ENCODE measurements around the gene MRPL33. TPM values are rescaled to one million over a fixed set of nuclear protein-coding genes. Genes with fewer than 3 reads are reported as not detected.

MRPL33 gene
- 126 TPM for polyA plus RNA-seq
- long read RNA-seq, donor 1, partial matches to known transcripts, result 37 of 96 reads
- long read RNA-seq, donor 1, other reads (novel, unspliced or antisense), result 59 of 96 reads
- long read RNA-seq, donor 2, partial matches to known transcripts, result 19 of 109 reads
- long read RNA-seq, donor 2, other reads (novel, unspliced or antisense), result 88 of 109 reads
- long read RNA-seq, donor 3, result 0 reads
- long read RNA-seq, donor 4, partial matches to known transcripts, result 0 of 10 reads
- long read RNA-seq, donor 4, other reads (novel, unspliced or antisense), result 10 of 10 reads
- long read RNA-seq, donor 5, partial matches to known transcripts, result 12 of 66 reads
- long read RNA-seq, donor 5, other reads (novel, unspliced or antisense), result 54 of 66 reads
- long read RNA-seq, donor 6, partial matches to known transcripts, result 69 of 211 reads
- long read RNA-seq, donor 6, other reads (novel, unspliced or antisense), result 140 of 211 reads
- long read RNA-seq, donor 7, partial matches to known transcripts, result 5 of 59 reads
- long read RNA-seq, donor 7, other reads (novel, unspliced or antisense), result 54 of 59 reads
- long read RNA-seq, donor 8, partial matches to known transcripts, result 97 of 319 reads
- long read RNA-seq, donor 8, other reads (novel, unspliced or antisense), result 222 of 319 reads
- long read RNA-seq, donor 9, partial matches to known transcripts, result 146 of 250 reads
- long read RNA-seq, donor 9, other reads (novel, unspliced or antisense), result 103 of 250 reads
- long read RNA-seq, donor 10, partial matches to known transcripts, result 154 of 298 reads
- long read RNA-seq, donor 10, other reads (novel, unspliced or antisense), result 144 of 298 reads
- long read RNA-seq, donor 11, partial matches to known transcripts, result 20 of 97 reads
- long read RNA-seq, donor 11, other reads (novel, unspliced or antisense), result 76 of 97 reads

GRCh38 chr2:27771548-27772335 lies at the start of gene MRPL33:
Gene MRPL33 (plus strand): TSS chr2:27771719. CDS start chr2:27771778, 59 bp downstream.
- no peaks in the 10 kb centered on the region for H3K9me3 ChIP-seq (ENCODE audit: control insufficient read depth, low read depth, low read length)
- peak within 1 kb of the TSS; percentile 78 for H3K27ac ChIP-seq (ENCODE audit: low read length)
- peak; percentile 91 to 98 for DNase-seq
- no CpG with 5 or more reads among the region's 48 CpGs for WGBS (ENCODE audit: insufficient coverage, low lambda C conversion rate)
- no peaks in the 10 kb centered on the region for H3K27me3 ChIP-seq (ENCODE audit: control insufficient read depth, insufficient read depth, low read length)
- peaks cover 11% of the 10 kb centered on the region for H3K4me1 ChIP-seq (ENCODE audit: control insufficient read depth, insufficient read depth, low read length)
- H3K36me3 ChIP-seq (ENCODE audit: control insufficient read depth, insufficient read depth, low read length), result peaks cover 10% of the 10 kb centered on the region
- H3K4me3 ChIP-seq (ENCODE audit: low read length), result peak within 1 kb of the TSS; percentile 88

GRCh38 chr2:27721884-27722485 lies 49.5 kb upstream of the MRPL33 start:
- Histone ChIP-seq H3K4me3 (ENCODE audit: low read length) (no peak overlapping the region), H3K4me1 (ENCODE audit: control insufficient read depth, insufficient read depth, low read length) (no peaks in the 10 kb centered on the region), H3K27me3 (ENCODE audit: control insufficient read depth, insufficient read depth, low read length) (no peaks in the 10 kb centered on the region), H3K9me3 (ENCODE audit: control insufficient read depth, low read depth, low read length) (no peaks in the 10 kb centered on the region), H3K36me3 (ENCODE audit: control insufficient read depth, insufficient read depth, low read length) (no peaks in the 10 kb centered on the region), H3K27ac (ENCODE audit: low read length) (no peak overlapping the region)
- DNase-seq, result no peak
- no CpG with 5 or more reads among the region's 2 CpGs for WGBS (ENCODE audit: insufficient coverage, low lambda C conversion rate)

DNA sequence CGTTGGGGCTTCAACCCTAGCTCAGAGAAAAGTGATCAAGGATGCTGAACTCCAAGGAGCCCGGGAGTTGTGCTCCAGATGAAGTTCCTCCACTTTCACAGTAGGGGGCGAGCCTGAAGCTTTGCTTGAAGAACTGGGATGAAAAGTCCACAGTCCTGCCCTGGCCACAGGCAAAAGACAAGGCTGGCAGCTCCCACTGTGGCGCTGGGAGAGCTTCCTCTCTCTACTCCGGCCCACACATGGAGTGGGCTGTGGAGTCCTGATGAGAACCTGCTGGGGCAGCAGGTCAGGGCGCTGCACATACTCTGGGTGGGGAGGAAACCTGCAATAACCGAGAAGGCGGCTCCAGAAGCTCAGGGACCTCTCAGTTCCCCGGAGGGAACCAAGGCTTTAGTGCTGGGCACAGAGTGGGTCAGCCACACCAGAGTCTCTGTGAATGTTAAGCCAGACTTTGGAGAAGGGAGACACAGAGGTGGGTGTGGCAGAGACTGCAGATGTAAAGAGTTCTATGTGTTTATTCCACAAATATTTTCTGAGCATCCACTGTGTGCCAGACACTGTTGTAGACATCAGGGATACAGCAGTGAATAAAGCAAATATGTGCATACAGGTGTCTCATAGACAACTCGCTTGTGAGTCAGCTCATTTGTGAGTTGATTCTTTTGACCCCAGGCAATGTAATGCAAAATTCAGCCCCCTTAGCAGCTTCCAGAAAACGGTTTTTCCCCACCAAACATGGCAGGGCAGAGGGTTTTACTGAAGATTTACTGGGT lies 48.0 kb upstream of the MRPL33 start:
- peak; percentile 67 to 75 for DNase-seq
- WGBS (ENCODE audit: insufficient coverage, low lambda C conversion rate), result 100% methylated on average over 1 of the region's 11 CpGs
- H3K27ac ChIP-seq (ENCODE audit: low read length), result no peak overlapping the region

GRCh38 chr2:27724191-27724590 lies 47.3 kb upstream of the MRPL33 start:
- H3K27ac ChIP-seq (ENCODE audit: low read length), result no peak overlapping the region
- WGBS (ENCODE audit: insufficient coverage, low lambda C conversion rate), result no CpG with 5 or more reads among the region's 3 CpGs
- H3K4me1 ChIP-seq (ENCODE audit: control insufficient read depth, insufficient read depth, low read length), result peaks cover 9% of the 10 kb centered on the region

More for the DNA sequence above, 48.0 kb upstream of the MRPL33 start:
- Histone ChIP-seq H3K36me3 (ENCODE audit: control insufficient read depth, insufficient read depth, low read length) (no peaks in the 10 kb centered on the region), H3K27me3 (ENCODE audit: control insufficient read depth, insufficient read depth, low read length) (no peaks in the 10 kb centered on the region), H3K9me3 (ENCODE audit: control insufficient read depth, low read depth, low read length) (no peaks in the 10 kb centered on the region), H3K4me3 (ENCODE audit: low read length) (no peak overlapping the region), H3K4me1 (ENCODE audit: control insufficient read depth, insufficient read depth, low read length) (peaks cover 7% of the 10 kb centered on the region)

DNA sequence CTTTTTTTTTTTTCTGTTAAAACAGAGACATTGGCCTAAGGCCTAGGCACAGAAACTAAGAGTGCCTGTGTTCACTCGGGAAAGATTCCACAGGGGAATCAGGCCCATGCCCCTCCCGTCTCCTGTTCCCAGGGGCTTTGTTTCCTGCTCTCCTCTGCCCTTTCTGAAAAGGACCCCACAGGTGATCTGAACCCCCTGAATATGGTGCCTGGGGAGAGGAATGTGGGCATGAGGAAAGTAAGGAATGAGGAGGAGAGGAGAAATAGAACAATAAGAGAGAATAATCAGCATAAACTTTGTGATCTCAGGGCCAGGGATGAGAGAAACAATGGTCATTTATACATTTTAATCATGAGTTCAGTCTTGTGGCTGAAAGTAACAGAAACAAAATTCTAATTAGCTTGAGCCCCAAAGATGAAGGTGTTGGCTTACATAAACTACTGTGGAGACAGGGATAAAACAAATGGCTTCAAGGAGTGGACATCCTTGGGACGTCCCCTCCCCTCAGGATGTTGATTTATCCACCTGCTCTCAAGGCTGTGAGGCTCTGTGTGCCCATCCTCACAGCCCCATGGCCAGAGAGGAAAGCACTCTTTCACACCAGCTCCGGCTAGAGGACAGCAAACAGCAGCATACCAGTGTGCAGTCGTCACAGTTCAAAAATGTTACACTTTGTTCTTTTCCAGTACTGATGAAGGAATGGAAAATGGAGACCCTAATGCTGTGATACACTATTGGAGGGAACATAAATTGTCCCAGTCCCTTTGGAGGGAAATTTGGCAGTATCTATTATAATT lies 46.4 kb upstream of the MRPL33 start:
- DNase-seq, result no peak
- H3K4me1 ChIP-seq (ENCODE audit: control insufficient read depth, insufficient read depth, low read length), result peaks cover 9% of the 10 kb centered on the region
- no peaks in the 10 kb centered on the region for H3K27me3 ChIP-seq (ENCODE audit: control insufficient read depth, insufficient read depth, low read length)
- H3K27ac ChIP-seq (ENCODE audit: low read length), result no peak overlapping the region
- WGBS (ENCODE audit: insufficient coverage, low lambda C conversion rate), result 100% methylated on average over 1 of the region's 5 CpGs
- H3K4me3 ChIP-seq (ENCODE audit: low read length), result no peak overlapping the region
- H3K9me3 ChIP-seq (ENCODE audit: control insufficient read depth, low read depth, low read length), result no peaks in the 10 kb centered on the region
- no peaks in the 10 kb centered on the region for H3K36me3 ChIP-seq (ENCODE audit: control insufficient read depth, insufficient read depth, low read length)

More at GRCh38 chr2:27724191-27724590, 47.3 kb upstream of the MRPL33 start:
- Histone ChIP-seq H3K27me3 (ENCODE audit: control insufficient read depth, insufficient read depth, low read length) (no peaks in the 10 kb centered on the region), H3K36me3 (ENCODE audit: control insufficient read depth, insufficient read depth, low read length) (no peaks in the 10 kb centered on the region), H3K4me3 (ENCODE audit: low read length) (no peak overlapping the region), H3K9me3 (ENCODE audit: control insufficient read depth, low read depth, low read length) (no peaks in the 10 kb centered on the region)
- no peak for DNase-seq

DNA sequence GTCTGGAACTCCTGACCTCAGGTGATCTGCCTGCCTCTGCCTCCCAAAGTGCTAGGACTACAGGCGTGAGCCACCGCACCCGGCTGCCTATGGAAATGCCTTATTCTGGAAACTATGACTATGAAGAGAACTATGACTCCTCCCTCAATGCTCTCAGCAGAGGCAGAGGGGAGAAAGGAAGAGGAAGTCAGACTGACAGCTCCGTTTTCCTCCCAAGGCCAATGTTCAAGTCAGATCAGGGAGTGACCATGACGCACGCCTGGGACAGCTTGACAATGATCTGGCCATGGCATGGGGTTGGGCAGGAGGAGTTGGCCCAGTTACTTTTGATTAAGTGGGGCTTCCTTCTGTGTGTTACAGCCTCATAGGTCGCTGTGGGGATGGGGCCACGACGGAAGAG lies 44.3 kb upstream of the MRPL33 start:
- peaks cover 9% of the 10 kb centered on the region for H3K4me1 ChIP-seq (ENCODE audit: control insufficient read depth, insufficient read depth, low read length)
- WGBS (ENCODE audit: insufficient coverage, low lambda C conversion rate), result no CpG with 5 or more reads among the region's 9 CpGs
- no peak overlapping the region for H3K4me3 ChIP-seq (ENCODE audit: low read length)
- no peaks in the 10 kb centered on the region for H3K27me3 ChIP-seq (ENCODE audit: control insufficient read depth, insufficient read depth, low read length)
- no peaks in the 10 kb centered on the region for H3K9me3 ChIP-seq (ENCODE audit: control insufficient read depth, low read depth, low read length)
- no peak overlapping the region for H3K27ac ChIP-seq (ENCODE audit: low read length)
- peak; percentile 46 to 73 for DNase-seq
- no peaks in the 10 kb centered on the region for H3K36me3 ChIP-seq (ENCODE audit: control insufficient read depth, insufficient read depth, low read length)

DNA sequence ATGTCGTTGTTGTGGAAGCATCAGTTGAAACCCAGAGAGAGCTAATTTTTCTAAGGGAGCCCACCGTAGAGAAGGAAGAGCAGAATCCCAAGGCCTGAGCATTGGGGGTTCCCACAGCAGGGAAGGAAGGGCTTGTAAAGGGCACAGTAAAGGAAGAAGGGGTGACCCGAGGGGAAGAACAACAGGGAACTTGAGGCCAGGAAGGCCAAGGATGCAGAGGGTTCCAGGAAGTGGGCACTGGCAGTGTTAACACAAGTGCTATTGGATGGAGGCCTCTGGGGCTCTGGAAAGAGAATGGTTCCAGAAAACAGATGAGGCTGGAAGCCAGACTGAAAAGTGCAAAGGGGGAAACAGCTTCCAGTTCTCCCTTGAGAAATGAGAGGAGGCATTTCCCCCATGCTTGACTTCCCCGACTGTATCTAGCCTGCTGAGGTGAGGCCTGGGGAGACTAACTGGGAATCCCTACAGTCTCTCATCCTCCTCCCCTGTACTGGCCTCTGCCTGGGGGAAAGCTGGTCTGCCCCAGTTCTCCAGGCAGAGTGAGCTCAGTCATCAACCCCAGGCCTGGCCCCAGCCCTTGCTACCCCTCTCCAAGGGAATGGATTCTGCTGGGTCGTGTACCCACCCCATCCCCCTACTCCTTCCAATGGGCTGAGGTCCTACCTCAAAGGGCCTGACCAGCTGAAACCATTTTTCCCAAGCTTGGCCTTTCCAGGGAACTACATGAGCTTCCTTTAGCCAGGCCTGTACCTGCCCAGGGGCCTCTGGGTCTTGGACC lies 43.2 kb upstream of the MRPL33 start:
- H3K9me3 ChIP-seq (ENCODE audit: control insufficient read depth, low read depth, low read length), result no peaks in the 10 kb centered on the region
- H3K4me3 ChIP-seq (ENCODE audit: low read length), result no peak overlapping the region
- DNase-seq, result no peak
- no CpG with 5 or more reads among the region's 5 CpGs for WGBS (ENCODE audit: insufficient coverage, low lambda C conversion rate)
- no peaks in the 10 kb centered on the region for H3K27me3 ChIP-seq (ENCODE audit: control insufficient read depth, insufficient read depth, low read length)
- H3K36me3 ChIP-seq (ENCODE audit: control insufficient read depth, insufficient read depth, low read length), result no peaks in the 10 kb centered on the region
- H3K4me1 ChIP-seq (ENCODE audit: control insufficient read depth, insufficient read depth, low read length), result peaks cover 9% of the 10 kb centered on the region
- no peak overlapping the region for H3K27ac ChIP-seq (ENCODE audit: low read length)

DNA sequence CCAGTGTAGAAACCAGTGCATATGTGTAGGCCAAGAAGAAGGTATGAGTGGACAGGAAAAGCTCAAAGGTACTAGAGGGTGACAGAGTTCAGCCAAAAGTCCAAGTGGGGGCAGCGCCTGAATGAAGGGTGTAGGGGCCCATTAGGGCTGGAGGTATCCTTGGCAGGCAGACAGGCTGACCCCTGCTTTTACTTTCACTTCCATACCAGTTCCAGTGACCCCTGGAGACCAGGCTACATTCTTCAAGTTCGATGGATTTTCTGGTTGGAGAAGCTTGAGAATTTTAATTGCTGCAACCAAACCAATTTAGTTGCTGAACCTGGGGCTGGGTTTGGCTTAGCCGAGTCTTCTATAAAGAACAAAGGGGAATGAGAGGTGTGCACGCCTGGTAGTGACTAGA lies 42.3 kb upstream of the MRPL33 start:
- H3K27ac ChIP-seq (ENCODE audit: low read length), result no peak overlapping the region
- DNase-seq, result peak in 1 of 2 donors; percentile 63
- H3K36me3 ChIP-seq (ENCODE audit: control insufficient read depth, insufficient read depth, low read length), result no peaks in the 10 kb centered on the region
- no peak overlapping the region for H3K4me3 ChIP-seq (ENCODE audit: low read length)
- H3K9me3 ChIP-seq (ENCODE audit: control insufficient read depth, low read depth, low read length), result no peaks in the 10 kb centered on the region
- no CpG with 5 or more reads among the region's 4 CpGs for WGBS (ENCODE audit: insufficient coverage, low lambda C conversion rate)
- no peaks in the 10 kb centered on the region for H3K27me3 ChIP-seq (ENCODE audit: control insufficient read depth, insufficient read depth, low read length)
- H3K4me1 ChIP-seq (ENCODE audit: control insufficient read depth, insufficient read depth, low read length), result peaks cover 9% of the 10 kb centered on the region

Data from large intestine (tissue), 12 donors.